RWPE2 (cell line): ENCODE measurements around the gene C17orf114.

ENCODE experiments used
- ATAC-seq: fragments of 200-7000 bp; cut with Tn5 transposase; 3 replicates; pipeline ENCODE4 v1.9.1; 2021; ENCODE audit warnings: low read depth
- DNase-seq: peaks from one replicate; pipeline ENCODE4 v3.0.0-alpha.2; 2020; ENCODE audit warnings: low spot score
- H3K27ac ChIP-seq: fragments of 450-650 bp; 2 replicates; pipeline ENCODE4 v1.5.1; 2017; ENCODE audit warnings: mild to moderate bottlenecking; ENCODE audit not compliant: poor library complexity, severe bottlenecking
- H3K27me3 ChIP-seq: fragments of 250-450 bp; sonication (Bioruptor Pico); 2 replicates; pipeline ENCODE4 v1.5.1; 2021; ENCODE audit warnings: mild to moderate bottlenecking, moderate library complexity; ENCODE audit not compliant: insufficient read depth, poor library complexity, severe bottlenecking
- H3K36me3 ChIP-seq: fragments of 250-450 bp; sonication (Bioruptor Pico); 2 replicates; pipeline ENCODE4 v1.5.1; 2020; ENCODE audit warnings: low read depth, mild to moderate bottlenecking, moderate library complexity
- H3K4me1 ChIP-seq: fragments of 250-450 bp; sonication (Bioruptor Pico); 2 replicates; pipeline ENCODE4 v1.5.1; 2021; ENCODE audit warnings: mild to moderate bottlenecking, moderate library complexity; ENCODE audit not compliant: insufficient read depth, poor library complexity, severe bottlenecking
- H3K4me3 ChIP-seq: fragments of 250-450 bp; sonication (Bioruptor Pico); 2 replicates; pipeline ENCODE4 v1.5.1; 2021; ENCODE audit warnings: mild to moderate bottlenecking, moderate library complexity; ENCODE audit not compliant: severe bottlenecking
- H3K9me3 ChIP-seq: fragments of 250-450 bp; sonication (Bioruptor Pico); 2 replicates; pipeline ENCODE4 v1.5.1; 2021; ENCODE audit warnings: mild to moderate bottlenecking, moderate library complexity; ENCODE audit not compliant: severe bottlenecking
- CTCF ChIP-seq: fragments of 450-650 bp; IDR thresholded peaks from one replicate; pipeline ENCODE4 v1.5.1; 2017; ENCODE audit warnings: mild to moderate bottlenecking, moderate library complexity; ENCODE audit not compliant: poor library complexity, severe bottlenecking

C17orf114 gene

GRCh38 chr17:4788807-4789700 lies 13.1 kb downstream of the C17orf114 start, which contains the start of gene GLTPD2:
Gene GLTPD2 (plus strand): TSS chr17:4788964. CDS start chr17:4789012, 48 bp downstream.
- Histone ChIP-seq H3K4me3 (peak within 1 kb of the TSS; percentile 44), H3K9me3 (no peaks in the 10 kb centered on the region), H3K36me3 (no peaks in the 10 kb centered on the region), H3K27me3 (no peaks in the 10 kb centered on the region), H3K27ac (peak within 1 kb of the TSS; percentile 82), H3K4me1 (peaks cover 7% of the 10 kb centered on the region)
- no peak for TF ChIP-seq CTCF
- DNase-seq (no peak), ATAC-seq (peak; percentile 8; the same call in 2 of the 3 replicates)

- peak overlapping the region; percentile 44 for H3K4me3 ChIP-seq
Observed at GRCh38 chr17:4788159-4788806, 13.8 kb downstream of the C17orf114 start.

GRCh38 chr17:4786516-4786915 lies 15.6 kb downstream of the C17orf114 start:
- Histone ChIP-seq H3K9me3 (no peaks in the 10 kb centered on the region), H3K4me3 (no peak overlapping the region), H3K36me3 (no peaks in the 10 kb centered on the region), H3K27me3 (no peaks in the 10 kb centered on the region), H3K27ac (no peak overlapping the region), H3K4me1 (peaks cover 7% of the 10 kb centered on the region)
- DNase-seq: no peak
- no peak for ATAC-seq
- no peak for TF ChIP-seq CTCF

More at GRCh38 chr17:4788159-4788806, 13.8 kb downstream of the C17orf114 start:
- H3K36me3 ChIP-seq: no peaks in the 10 kb centered on the region
- no peaks in the 10 kb centered on the region for H3K27me3 ChIP-seq
- H3K9me3 ChIP-seq: no peaks in the 10 kb centered on the region
- TF ChIP-seq CTCF: no peak
- peak overlapping the region; percentile 82 for H3K27ac ChIP-seq
- no peak for DNase-seq
- ATAC-seq: no peak
- H3K4me1 ChIP-seq: peaks cover 7% of the 10 kb centered on the region

GRCh38 chr17:4786106-4786511 lies 16.0 kb downstream of the C17orf114 start, which contains the start of gene VMO1:
Gene VMO1 (minus strand): TSS chr17:4786364. CDS start chr17:4786352, 12 bp downstream.
- Histone ChIP-seq H3K4me3 (no peak within 1 kb of the TSS), H3K27me3 (no peaks in the 10 kb centered on the region), H3K4me1 (peaks cover 7% of the 10 kb centered on the region), H3K27ac (no peak within 1 kb of the TSS), H3K9me3 (no peaks in the 10 kb centered on the region), H3K36me3 (no peaks in the 10 kb centered on the region)
- no peak for TF ChIP-seq CTCF
- no peak for ATAC-seq
- DNase-seq: no peak
